Prostate gland (tissue), 2 donors: ENCODE results near the gene ARMC7. TPM values are rescaled to one million over a fixed set of nuclear protein-coding genes. Genes with fewer than 3 reads are reported as not detected.

Source experiments
- DNase-seq: peaks from one replicate; pipeline ENCODE4 v3.0.0-alpha.2; 2019; ENCODE audit warnings: low spot score
- H3K27ac ChIP-seq, 2 donors: fragments of 200-600 bp; sonication (generic); 2 replicates each; pipeline ENCODE4 v1.5.1; 2017 to 2019
- H3K27me3 ChIP-seq: fragments of 200-600 bp; sonication (generic); replicated peaks from 2 replicates; pipeline ENCODE4 v1.5.1; 2019; ENCODE audit not compliant: insufficient read depth
- H3K36me3 ChIP-seq, 2 donors: fragments of 200-600 bp; sonication (generic); 1 replicate in 1 of 2; 2 replicates in 1 of 2; pipeline versions ENCODE4 v1.5.1 to v1.8.1; 2017 to 2019
- H3K4me1 ChIP-seq: fragments of 200-600 bp; sonication (generic); replicated peaks from 2 replicates; pipeline ENCODE4 v1.5.1; 2019
- H3K4me3 ChIP-seq, 2 donors: fragments of 200-600 bp; sonication (generic); 2 replicates each; pipeline ENCODE4 v1.5.1; 2017 to 2019
- H3K9me3 ChIP-seq: fragments of 200-600 bp; sonication (generic); 2 replicates; pipeline ENCODE4 v1.5.1; 2017
- CTCF ChIP-seq, 4 experiments: fragments of 200-600 bp in 2 of 4; fragments of 450-650 bp in 2 of 4; sonication (generic) in 2 of 4; IDR thresholded peaks; 1 replicate in 3 of 4; 2 replicates in 1 of 4; pipeline ENCODE4 v1.5.1; 2016 to 2019; ENCODE audit warnings: antibody characterized with exemption in 4 of 4, mild to moderate bottlenecking in 2 of 4, moderate library complexity in 2 of 4
- POLR2A ChIP-seq: fragments of 450-650 bp; IDR thresholded peaks from one replicate; pipeline ENCODE4 v1.6.1; 2016; ENCODE audit warnings: antibody characterized with exemption, mild to moderate bottlenecking
- POLR2AphosphoS5 ChIP-seq: sonication (generic); formaldehyde crosslinking; IDR thresholded peaks from one replicate; pipeline ENCODE4 v1.6.1; 2017; ENCODE audit warnings: antibody characterized with exemption
- WGBS: methylation state at CpG from one replicate; pipeline ENCODE4 v1.1.5; 2018; 5-methylcytosine and 5-hydroxymethylcytosine counted together
- intact Hi-C: fragments of 100-400 bp; cut with DNase I; formaldehyde crosslinking; loops from one replicate; pipeline ENCODE4 v1.14.2; 2022
- total RNA-seq, 2 donors: library from RNA; depleted of rRNA; stranded (reverse); fragments of >200 nt; gene quantifications; one replicate each; pipeline ENCODE4 v1.1.0, GENCODE V29; 2016

The ARMC7 gene
- total RNA-seq, 2 donors from 2014 or later = 13.6 to 15.1 TPM

- Histone ChIP-seq H3K9me3 (no peaks in the 10 kb centered on the region), H3K4me3 (no peak overlapping the region), H3K4me1 (no peaks in the 10 kb centered on the region), H3K36me3 (peaks cover 6 to 15% of the 10 kb centered on the region in 2 donors), H3K27me3 (no peaks in the 10 kb centered on the region), H3K27ac (no peak overlapping the region)
- DNase-seq = no peak
- TF ChIP-seq POLR2A (no peak), CTCF (IDR thresholded peaks at IDR 0.05) (no peak), POLR2AphosphoS5 (no peak)
- intact Hi-C loops = no loop called here
- WGBS = 84% methylated on average over 13 of the region's 13 CpGs
Observed at GRCh38 chr17:75063201-75063600, 46.6 kb upstream of the ARMC7 start.

GRCh38 chr17:75063626-75064025, 46.1 kb upstream of the ARMC7 start:
- Histone ChIP-seq H3K27ac (no peak overlapping the region), H3K9me3 (no peaks in the 10 kb centered on the region), H3K4me1 (no peaks in the 10 kb centered on the region), H3K27me3 (no peaks in the 10 kb centered on the region), H3K36me3 (peaks cover 6 to 15% of the 10 kb centered on the region in 2 donors), H3K4me3 (no peak overlapping the region)
- DNase-seq = no peak
- intact Hi-C loops = no loop called here
- WGBS = 88% methylated on average over 3 of the region's 3 CpGs
- no peak for TF ChIP-seq POLR2A
- no peak for TF ChIP-seq CTCF (IDR thresholded peaks at IDR 0.05)
- no peak for TF ChIP-seq POLR2AphosphoS5

- Histone ChIP-seq H3K36me3 (peaks cover 6 to 15% of the 10 kb centered on the region in 2 donors), H3K9me3 (no peaks in the 10 kb centered on the region), H3K27ac (no peak overlapping the region), H3K4me3 (no peak overlapping the region), H3K27me3 (no peaks in the 10 kb centered on the region), H3K4me1 (no peaks in the 10 kb centered on the region)
- 91% methylated on average over 11 of the region's 11 CpGs for WGBS
- DNase-seq = no peak
- intact Hi-C loops = no loop called here
- TF ChIP-seq POLR2AphosphoS5 (no peak), POLR2A (no peak), CTCF (IDR thresholded peaks at IDR 0.05) (no peak)
Observed at GRCh38 chr17:75064040-75064439, 45.7 kb upstream of the ARMC7 start.

GRCh38 chr17:75064460-75064859, 45.3 kb upstream of the ARMC7 start:
- intact Hi-C loops = no loop called here
- no peak for TF ChIP-seq CTCF (IDR thresholded peaks at IDR 0.05)
- no peak for TF ChIP-seq POLR2A
- no peak for DNase-seq
- 78% methylated on average over 8 of the region's 8 CpGs for WGBS
- Histone ChIP-seq H3K9me3 (no peaks in the 10 kb centered on the region), H3K36me3 (peaks cover 6 to 15% of the 10 kb centered on the region in 2 donors), H3K4me3 (no peak overlapping the region), H3K4me1 (no peaks in the 10 kb centered on the region), H3K27ac (no peak overlapping the region), H3K27me3 (no peaks in the 10 kb centered on the region)

- intact Hi-C loops = no loop called here
- Histone ChIP-seq H3K36me3 (peaks cover 6 to 15% of the 10 kb centered on the region in 2 donors), H3K4me3 (no peak overlapping the region), H3K4me1 (no peaks in the 10 kb centered on the region), H3K27me3 (no peaks in the 10 kb centered on the region), H3K27ac (no peak overlapping the region), H3K9me3 (no peaks in the 10 kb centered on the region)
- no peak for TF ChIP-seq POLR2A
- TF ChIP-seq POLR2AphosphoS5 = no peak
- no peak for TF ChIP-seq CTCF (IDR thresholded peaks at IDR 0.05)
- 88% methylated on average over 18 of the region's 18 CpGs for WGBS
- no peak for DNase-seq
Observed at GRCh38 chr17:75064867-75065561, 44.8 kb upstream of the ARMC7 start.
